HEK293 (cell line): ENCODE results near the gene MED14.

Experiments
- CTCF ChIA-PET: fragments of 350-600 bp; formaldehyde crosslinking; extraction: SDS; loops from one replicate; lab custom pipeline; 2021; ENCODE audit warnings: antibody characterized with exemption; lab: Yijun Ruan, JAX
- POLR2A ChIA-PET: fragments of 300-600 bp; formaldehyde crosslinking; extraction: SDS; loops from one replicate; lab custom pipeline; 2020; ENCODE audit warnings: antibody characterized with exemption, inconsistent platforms; lab: Yijun Ruan, JAX
- H3K27ac ChIP-seq: fragments of 200-500 bp; sonication (Bioruptor generic); 2 replicates; pipeline ENCODE4 v1.5.1; 2014; ENCODE audit warnings: low read depth, low read length, control low read depth, inconsistent platforms; ENCODE audit errors: extremely low read depth
- H3K36me3 ChIP-seq, 2 experiments: fragments of 200-500 bp in 1 of 2; sonication (Bioruptor generic) in 1 of 2; 1 replicate in 1 of 2; 2 replicates in 1 of 2; pipeline ENCODE4 v1.5.1; 2014 to 2017; ENCODE audit warnings: inconsistent platforms in 2 of 2, low read length in 2 of 2; ENCODE audit not compliant: control insufficient read depth in 2 of 2, insufficient read depth in 1 of 2
- H3K4me1 ChIP-seq: fragments of 200-500 bp; sonication (Bioruptor generic); 2 replicates; pipeline ENCODE4 v1.5.1; 2014; ENCODE audit warnings: mild to moderate bottlenecking, low read length, inconsistent platforms; ENCODE audit not compliant: control insufficient read depth, insufficient read depth
- H3K4me3 ChIP-seq: 2 replicates; pipeline ENCODE4 v1.5.1; 2011; ENCODE audit warnings: low read depth, mild to moderate bottlenecking, control low read depth, low read length, moderate library complexity
- H3K9me3 ChIP-seq: fragments of 200-500 bp; sonication (Bioruptor generic); 2 replicates; pipeline ENCODE4 v1.5.1; 2014; ENCODE audit warnings: low read depth, low read length, inconsistent platforms; ENCODE audit not compliant: control insufficient read depth, insufficient read depth
- GLIS1 ChIP-seq: fragments of 450-650 bp; formaldehyde crosslinking; IDR thresholded peaks from 2 replicates; pipeline ENCODE4 v1.5.1; 2016; ENCODE audit warnings: missing biosample characterization, missing genetic modification characterization
- MZF1 ChIP-seq: fragments of 450-650 bp; formaldehyde crosslinking; IDR thresholded peaks from 2 replicates; pipeline ENCODE4 v1.5.1; 2017; ENCODE audit warnings: missing biosample characterization, missing genetic modification characterization, borderline replicate concordance
- OVOL3 ChIP-seq: fragments of 450-650 bp; formaldehyde crosslinking; IDR thresholded peaks from 2 replicates; pipeline ENCODE4 v1.5.1; 2016; ENCODE audit warnings: missing biosample characterization, missing genetic modification characterization
- SCRT1 ChIP-seq: fragments of 450-650 bp; formaldehyde crosslinking; IDR thresholded peaks from 2 replicates; pipeline ENCODE4 v1.5.1; 2016; ENCODE audit warnings: missing biosample characterization, missing genetic modification characterization, borderline replicate concordance
- SP3 ChIP-seq: fragments of 450-650 bp; formaldehyde crosslinking; IDR thresholded peaks from 2 replicates; pipeline ENCODE4 v1.5.1; 2016; ENCODE audit warnings: missing biosample characterization, missing genetic modification characterization
- ZFHX2 ChIP-seq: fragments of 450-650 bp; formaldehyde crosslinking; conservative IDR thresholded peaks from 2 replicates; pipeline ENCODE4 v1.5.1; 2016; ENCODE audit warnings: missing biosample characterization, missing genetic modification characterization
- ZNF132 ChIP-seq: fragments of 450-650 bp; formaldehyde crosslinking; IDR thresholded peaks from 2 replicates; pipeline ENCODE4 v1.5.1; 2017; ENCODE audit warnings: missing biosample characterization, missing genetic modification characterization, borderline replicate concordance
- ZNF140 ChIP-seq: fragments of 450-650 bp; formaldehyde crosslinking; IDR thresholded peaks from 2 replicates; pipeline ENCODE4 v1.5.1; 2016; ENCODE audit warnings: missing biosample characterization, missing genetic modification characterization
- ZNF19 ChIP-seq: fragments of 450-650 bp; formaldehyde crosslinking; IDR thresholded peaks from 2 replicates; pipeline ENCODE4; 2016; ENCODE audit warnings: missing biosample characterization, missing genetic modification characterization, low read depth
- ZNF501 ChIP-seq: fragments of 450-650 bp; formaldehyde crosslinking; IDR thresholded peaks from 2 replicates; pipeline ENCODE4 v1.5.1; 2016; ENCODE audit warnings: missing biosample characterization, missing genetic modification characterization
- ZNF626 ChIP-seq: fragments of 450-650 bp; sonication (Bioruptor Pico); formaldehyde crosslinking; IDR thresholded peaks from 2 replicates; pipeline ENCODE4 v1.5.1; 2018; ENCODE audit warnings: missing biosample characterization, missing genetic modification characterization, inconsistent platforms
- ZNF792 ChIP-seq: fragments of 450-650 bp; formaldehyde crosslinking; IDR thresholded peaks from 2 replicates; pipeline ENCODE4 v1.5.1; 2016; ENCODE audit warnings: missing biosample characterization, missing genetic modification characterization
- ZNF830 ChIP-seq: fragments of 450-650 bp; IDR thresholded peaks from 2 replicates; pipeline ENCODE4 v1.5.0; 2018; ENCODE audit warnings: missing biosample characterization, missing genetic modification characterization, low read depth, mild to moderate bottlenecking, moderate library complexity
- TF ChIP-seq, protein P1 (sequence below): fragments of 450-650 bp; formaldehyde crosslinking; IDR thresholded peaks from 2 replicates; pipeline ENCODE4 v1.5.1; 2016; ENCODE audit warnings: missing biosample characterization, missing genetic modification characterization
- TF ChIP-seq, protein P2 (sequence below): fragments of 450-650 bp; formaldehyde crosslinking; IDR thresholded peaks from 2 replicates; pipeline ENCODE4 v1.5.1; 2016; ENCODE audit warnings: missing biosample characterization, missing genetic modification characterization

MED14 gene

DNA sequence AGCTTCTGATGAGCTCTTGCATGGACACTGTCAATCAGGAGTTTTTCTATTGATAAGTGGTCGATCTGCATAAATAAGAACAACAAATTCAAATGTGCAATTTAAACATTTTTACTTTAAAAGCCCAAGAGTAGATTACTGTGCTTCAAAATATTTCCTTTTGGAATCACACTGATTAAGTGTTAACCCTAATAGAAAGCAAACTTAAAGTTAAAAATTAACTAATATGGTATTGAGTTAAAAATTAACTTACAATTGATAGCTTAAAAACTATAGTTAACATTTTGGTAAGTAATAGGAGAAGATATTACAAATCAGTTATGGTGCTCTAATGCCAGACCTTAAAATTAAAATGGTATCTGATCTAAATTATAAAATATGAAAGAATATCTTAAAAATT is 25.9 kb downstream of the MED14 start:
- ChIA-PET POLR2A (no interaction called here), CTCF (interaction anchor here (0.7 to 2.0 kb wide), 5 partner anchors 8 to 165 kb away, joined by 3 to 5 read pairs (median 4); no protein-coding TSS in a partner anchor)
- H3K9me3 ChIP-seq: no peaks in the 10 kb centered on the region
- no peaks in the 10 kb centered on the region for H3K4me1 ChIP-seq
- H3K4me3 ChIP-seq: no peak overlapping the region
- H3K36me3 ChIP-seq: peaks cover 81 to 88% of the 10 kb centered on the region in 2 experiments
- no peak overlapping the region for H3K27ac ChIP-seq
- TF ChIP-seq SP3 (no peak), ZNF626 (tag by site-specific recombination) (no peak), ZNF792 (tag by site-specific recombination) (no peak), ZNF140 (no peak), GLIS1 (tag by site-specific recombination) (no peak), ZNF132 (no peak), ZNF501 (tag by site-specific recombination) (no peak)

- no peaks in the 10 kb centered on the region for H3K4me1 ChIP-seq
- POLR2A ChIA-PET: no interaction called here
- H3K4me3 ChIP-seq: no peak overlapping the region
- TF ChIP-seq SCRT1 (tag by site-specific recombination): no peak
- TF ChIP-seq OVOL3 (tag by site-specific recombination): no peak
- TF ChIP-seq, protein P1, sequence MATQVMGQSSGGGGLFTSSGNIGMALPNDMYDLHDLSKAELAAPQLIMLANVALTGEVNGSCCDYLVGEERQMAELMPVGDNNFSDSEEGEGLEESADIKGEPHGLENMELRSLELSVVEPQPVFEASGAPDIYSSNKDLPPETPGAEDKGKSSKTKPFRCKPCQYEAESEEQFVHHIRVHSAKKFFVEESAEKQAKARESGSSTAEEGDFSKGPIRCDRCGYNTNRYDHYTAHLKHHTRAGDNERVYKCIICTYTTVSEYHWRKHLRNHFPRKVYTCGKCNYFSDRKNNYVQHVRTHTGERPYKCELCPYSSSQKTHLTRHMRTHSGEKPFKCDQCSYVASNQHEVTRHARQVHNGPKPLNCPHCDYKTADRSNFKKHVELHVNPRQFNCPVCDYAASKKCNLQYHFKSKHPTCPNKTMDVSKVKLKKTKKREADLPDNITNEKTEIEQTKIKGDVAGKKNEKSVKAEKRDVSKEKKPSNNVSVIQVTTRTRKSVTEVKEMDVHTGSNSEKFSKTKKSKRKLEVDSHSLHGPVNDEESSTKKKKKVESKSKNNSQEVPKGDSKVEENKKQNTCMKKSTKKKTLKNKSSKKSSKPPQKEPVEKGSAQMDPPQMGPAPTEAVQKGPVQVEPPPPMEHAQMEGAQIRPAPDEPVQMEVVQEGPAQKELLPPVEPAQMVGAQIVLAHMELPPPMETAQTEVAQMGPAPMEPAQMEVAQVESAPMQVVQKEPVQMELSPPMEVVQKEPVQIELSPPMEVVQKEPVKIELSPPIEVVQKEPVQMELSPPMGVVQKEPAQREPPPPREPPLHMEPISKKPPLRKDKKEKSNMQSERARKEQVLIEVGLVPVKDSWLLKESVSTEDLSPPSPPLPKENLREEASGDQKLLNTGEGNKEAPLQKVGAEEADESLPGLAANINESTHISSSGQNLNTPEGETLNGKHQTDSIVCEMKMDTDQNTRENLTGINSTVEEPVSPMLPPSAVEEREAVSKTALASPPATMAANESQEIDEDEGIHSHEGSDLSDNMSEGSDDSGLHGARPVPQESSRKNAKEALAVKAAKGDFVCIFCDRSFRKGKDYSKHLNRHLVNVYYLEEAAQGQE (tag by site-specific recombination): no peak
- no peaks in the 10 kb centered on the region for H3K9me3 ChIP-seq
- CTCF ChIA-PET: interaction anchor here (0.6 to 0.7 kb wide), 2 partner anchors 12 to 409 kb away, joined by 3 to 4 read pairs; no protein-coding TSS in a partner anchor
- peaks cover 75 to 90% of the 10 kb centered on the region in 2 experiments for H3K36me3 ChIP-seq
- no peak overlapping the region for H3K27ac ChIP-seq
Measured at GRCh38 chrX:40705658-40706312, 29.6 kb downstream of the MED14 start.

GRCh38 chrX:40700640-40701342 is 34.6 kb downstream of the MED14 start:
- H3K36me3 ChIP-seq: peaks cover 75 to 89% of the 10 kb centered on the region in 2 experiments
- POLR2A ChIA-PET: no interaction called here

More at GRCh38 chrX:40700640-40701342, 34.6 kb downstream of the MED14 start:
- Histone ChIP-seq H3K4me1 (no peaks in the 10 kb centered on the region), H3K4me3 (no peak overlapping the region), H3K27ac (no peak overlapping the region), H3K9me3 (no peaks in the 10 kb centered on the region)
- TF ChIP-seq ZFHX2: no peak
- no peak for TF ChIP-seq ZNF19
- TF ChIP-seq ZNF830: no peak
- TF ChIP-seq, protein P2, sequence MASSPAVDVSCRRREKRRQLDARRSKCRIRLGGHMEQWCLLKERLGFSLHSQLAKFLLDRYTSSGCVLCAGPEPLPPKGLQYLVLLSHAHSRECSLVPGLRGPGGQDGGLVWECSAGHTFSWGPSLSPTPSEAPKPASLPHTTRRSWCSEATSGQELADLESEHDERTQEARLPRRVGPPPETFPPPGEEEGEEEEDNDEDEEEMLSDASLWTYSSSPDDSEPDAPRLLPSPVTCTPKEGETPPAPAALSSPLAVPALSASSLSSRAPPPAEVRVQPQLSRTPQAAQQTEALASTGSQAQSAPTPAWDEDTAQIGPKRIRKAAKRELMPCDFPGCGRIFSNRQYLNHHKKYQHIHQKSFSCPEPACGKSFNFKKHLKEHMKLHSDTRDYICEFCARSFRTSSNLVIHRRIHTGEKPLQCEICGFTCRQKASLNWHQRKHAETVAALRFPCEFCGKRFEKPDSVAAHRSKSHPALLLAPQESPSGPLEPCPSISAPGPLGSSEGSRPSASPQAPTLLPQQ (tag by site-specific recombination): no peak
- TF ChIP-seq MZF1: no peak
- CTCF ChIA-PET: interaction anchor here (0.6 kb wide), 1 partner anchor 17 kb away, joined by 4 read pairs; no protein-coding TSS in a partner anchor
